K562 (cell line): Measurements from ENCODE around the gene HSF5. TPM values are rescaled to one million over a fixed set of nuclear protein-coding genes. Genes with fewer than 3 reads are reported as not detected.

Experiments used
- BCL6 ChIP-seq: fragments of 250-450 bp; sonication (Bioruptor Pico); IDR thresholded peaks from 2 replicates; pipeline ENCODE4 v1.4.0; 2020
- BDP1 ChIP-seq: IDR thresholded peaks from 3 replicates; pipeline ENCODE4 v1.6.1; 2011; ENCODE audit not compliant: insufficient read length, insufficient read depth
- CHAMP1 ChIP-seq: fragments of 450-650 bp; IDR thresholded peaks from 2 replicates; pipeline ENCODE4 v1.6.1; 2016; ENCODE audit warnings: mild to moderate bottlenecking
- HMG20B ChIP-seq: fragments of 250-450 bp; sonication (Bioruptor Pico); IDR thresholded peaks from 2 replicates; pipeline ENCODE4 v1.5.0; 2021; ENCODE audit warnings: mild to moderate bottlenecking
- NFXL1 ChIP-seq: fragments of 450-650 bp; formaldehyde crosslinking; IDR thresholded peaks from 2 replicates; pipeline ENCODE4 v1.4.0; 2021; ENCODE audit warnings: mild to moderate bottlenecking
- RNF2 ChIP-seq: sonication (generic); IDR thresholded peaks from 2 replicates; pipeline ENCODE4 v1.6.1; 2016
- ZBED1 ChIP-seq: IDR thresholded peaks from 2 replicates; pipeline ENCODE4 v1.6.1; 2014
- ZNF277 ChIP-seq: fragments of 250-450 bp; sonication (Bioruptor Pico); IDR thresholded peaks from 2 replicates; pipeline ENCODE4 v1.8.0; 2022; ENCODE audit warnings: inconsistent platforms, mild to moderate bottlenecking, moderate library complexity, borderline replicate concordance
- ZNF57 ChIP-seq: fragments of 450-650 bp; formaldehyde crosslinking; IDR thresholded peaks from 2 replicates; pipeline ENCODE4 v1.4.0; 2020; ENCODE audit warnings: mild to moderate bottlenecking, moderate library complexity
- polyA plus RNA-seq, 8 experiments: library from polyadenylated mRNA; depleted of rRNA in 4 of 8; stranded (reverse) in 5 of 8; unstranded in 3 of 8; fragments of >200 nt; fragmentation: Nextera tagmentation in 2 of 8; fragmentation: Illumina TruSeq in 1 of 8; extraction: Ambion mirVana in 2 of 8; extraction: Trizol in 1 of 8; gene quantifications; 2 replicates each; pipeline versions ENCODE4 v1.2.1 to v1.2.3, GENCODE V29; 2011 to 2014; ENCODE audit warnings: inconsistent platforms in 1 of 8, missing spikeins in 1 of 8
- total RNA-seq, 7 experiments: library from RNA; depleted of rRNA in 6 of 7; stranded (reverse); fragments of >200 nt in 6 of 7; fragmentation: Illumina TruSeq in 2 of 7; extraction: Trizol in 2 of 7; gene quantifications; 2 replicates each; pipeline versions ENCODE4 v1.2.1 to v1.2.3, GENCODE V29; 2011 to 2021; ENCODE audit warnings: low replicate concordance in 1 of 7
- TF ChIP-seq, protein P1 (sequence below): fragments of 200-600 bp; sonication (generic); IDR thresholded peaks from one replicate; pipeline ENCODE4 v1.6.1; 2012; ENCODE audit warnings: mild to moderate bottlenecking, low read depth, low read length, inconsistent platforms
- TF ChIP-seq, protein P2 (sequence below), 3 experiments: fragments of 200-800 bp in 1 of 3; sonication (Bioruptor generic) in 1 of 3; sonication (generic) in 1 of 3; formaldehyde crosslinking in 1 of 3; IDR thresholded peaks; 2 replicates each; pipeline versions ENCODE4 v1.6.1 to v1.8.0; 2016 to 2022; ENCODE audit warnings: mild to moderate bottlenecking in 2 of 3, missing compliant biosample characterization in 2 of 3, missing genetic modification characterization in 2 of 3, missing genetic modification reagents in 1 of 3
- TF ChIP-seq, protein P3 (sequence below): sonication (generic); formaldehyde crosslinking; IDR thresholded peaks from 2 replicates; pipeline ENCODE4 v1.8.0; 2022; ENCODE audit warnings: missing genetic modification reagents, mild to moderate bottlenecking, borderline replicate concordance

The HSF5 gene
- total and polyA plus RNA-seq, 9 of the 15 experiments (the other 6 are each of a cell fraction or from before 2014, with no cell fraction given): 0.04 TPM; not detected in 8

GRCh38 chr17:58436805-58437239 lies 51.4 kb downstream of the HSF5 start (continued):
- TF ChIP-seq CHAMP1 (no peak), NFXL1 (CRISPR knock-in tag) (no peak), ZNF57 (CRISPR knock-in tag) (no peak), ZNF277 (CRISPR knock-in tag) (no peak), RNF2 (no peak), HMG20B (CRISPR knock-in tag) (no peak), ZBED1 (no peak), BCL6 (CRISPR knock-in tag) (no peak), BDP1 (no peak)
- TF ChIP-seq, protein P1, sequence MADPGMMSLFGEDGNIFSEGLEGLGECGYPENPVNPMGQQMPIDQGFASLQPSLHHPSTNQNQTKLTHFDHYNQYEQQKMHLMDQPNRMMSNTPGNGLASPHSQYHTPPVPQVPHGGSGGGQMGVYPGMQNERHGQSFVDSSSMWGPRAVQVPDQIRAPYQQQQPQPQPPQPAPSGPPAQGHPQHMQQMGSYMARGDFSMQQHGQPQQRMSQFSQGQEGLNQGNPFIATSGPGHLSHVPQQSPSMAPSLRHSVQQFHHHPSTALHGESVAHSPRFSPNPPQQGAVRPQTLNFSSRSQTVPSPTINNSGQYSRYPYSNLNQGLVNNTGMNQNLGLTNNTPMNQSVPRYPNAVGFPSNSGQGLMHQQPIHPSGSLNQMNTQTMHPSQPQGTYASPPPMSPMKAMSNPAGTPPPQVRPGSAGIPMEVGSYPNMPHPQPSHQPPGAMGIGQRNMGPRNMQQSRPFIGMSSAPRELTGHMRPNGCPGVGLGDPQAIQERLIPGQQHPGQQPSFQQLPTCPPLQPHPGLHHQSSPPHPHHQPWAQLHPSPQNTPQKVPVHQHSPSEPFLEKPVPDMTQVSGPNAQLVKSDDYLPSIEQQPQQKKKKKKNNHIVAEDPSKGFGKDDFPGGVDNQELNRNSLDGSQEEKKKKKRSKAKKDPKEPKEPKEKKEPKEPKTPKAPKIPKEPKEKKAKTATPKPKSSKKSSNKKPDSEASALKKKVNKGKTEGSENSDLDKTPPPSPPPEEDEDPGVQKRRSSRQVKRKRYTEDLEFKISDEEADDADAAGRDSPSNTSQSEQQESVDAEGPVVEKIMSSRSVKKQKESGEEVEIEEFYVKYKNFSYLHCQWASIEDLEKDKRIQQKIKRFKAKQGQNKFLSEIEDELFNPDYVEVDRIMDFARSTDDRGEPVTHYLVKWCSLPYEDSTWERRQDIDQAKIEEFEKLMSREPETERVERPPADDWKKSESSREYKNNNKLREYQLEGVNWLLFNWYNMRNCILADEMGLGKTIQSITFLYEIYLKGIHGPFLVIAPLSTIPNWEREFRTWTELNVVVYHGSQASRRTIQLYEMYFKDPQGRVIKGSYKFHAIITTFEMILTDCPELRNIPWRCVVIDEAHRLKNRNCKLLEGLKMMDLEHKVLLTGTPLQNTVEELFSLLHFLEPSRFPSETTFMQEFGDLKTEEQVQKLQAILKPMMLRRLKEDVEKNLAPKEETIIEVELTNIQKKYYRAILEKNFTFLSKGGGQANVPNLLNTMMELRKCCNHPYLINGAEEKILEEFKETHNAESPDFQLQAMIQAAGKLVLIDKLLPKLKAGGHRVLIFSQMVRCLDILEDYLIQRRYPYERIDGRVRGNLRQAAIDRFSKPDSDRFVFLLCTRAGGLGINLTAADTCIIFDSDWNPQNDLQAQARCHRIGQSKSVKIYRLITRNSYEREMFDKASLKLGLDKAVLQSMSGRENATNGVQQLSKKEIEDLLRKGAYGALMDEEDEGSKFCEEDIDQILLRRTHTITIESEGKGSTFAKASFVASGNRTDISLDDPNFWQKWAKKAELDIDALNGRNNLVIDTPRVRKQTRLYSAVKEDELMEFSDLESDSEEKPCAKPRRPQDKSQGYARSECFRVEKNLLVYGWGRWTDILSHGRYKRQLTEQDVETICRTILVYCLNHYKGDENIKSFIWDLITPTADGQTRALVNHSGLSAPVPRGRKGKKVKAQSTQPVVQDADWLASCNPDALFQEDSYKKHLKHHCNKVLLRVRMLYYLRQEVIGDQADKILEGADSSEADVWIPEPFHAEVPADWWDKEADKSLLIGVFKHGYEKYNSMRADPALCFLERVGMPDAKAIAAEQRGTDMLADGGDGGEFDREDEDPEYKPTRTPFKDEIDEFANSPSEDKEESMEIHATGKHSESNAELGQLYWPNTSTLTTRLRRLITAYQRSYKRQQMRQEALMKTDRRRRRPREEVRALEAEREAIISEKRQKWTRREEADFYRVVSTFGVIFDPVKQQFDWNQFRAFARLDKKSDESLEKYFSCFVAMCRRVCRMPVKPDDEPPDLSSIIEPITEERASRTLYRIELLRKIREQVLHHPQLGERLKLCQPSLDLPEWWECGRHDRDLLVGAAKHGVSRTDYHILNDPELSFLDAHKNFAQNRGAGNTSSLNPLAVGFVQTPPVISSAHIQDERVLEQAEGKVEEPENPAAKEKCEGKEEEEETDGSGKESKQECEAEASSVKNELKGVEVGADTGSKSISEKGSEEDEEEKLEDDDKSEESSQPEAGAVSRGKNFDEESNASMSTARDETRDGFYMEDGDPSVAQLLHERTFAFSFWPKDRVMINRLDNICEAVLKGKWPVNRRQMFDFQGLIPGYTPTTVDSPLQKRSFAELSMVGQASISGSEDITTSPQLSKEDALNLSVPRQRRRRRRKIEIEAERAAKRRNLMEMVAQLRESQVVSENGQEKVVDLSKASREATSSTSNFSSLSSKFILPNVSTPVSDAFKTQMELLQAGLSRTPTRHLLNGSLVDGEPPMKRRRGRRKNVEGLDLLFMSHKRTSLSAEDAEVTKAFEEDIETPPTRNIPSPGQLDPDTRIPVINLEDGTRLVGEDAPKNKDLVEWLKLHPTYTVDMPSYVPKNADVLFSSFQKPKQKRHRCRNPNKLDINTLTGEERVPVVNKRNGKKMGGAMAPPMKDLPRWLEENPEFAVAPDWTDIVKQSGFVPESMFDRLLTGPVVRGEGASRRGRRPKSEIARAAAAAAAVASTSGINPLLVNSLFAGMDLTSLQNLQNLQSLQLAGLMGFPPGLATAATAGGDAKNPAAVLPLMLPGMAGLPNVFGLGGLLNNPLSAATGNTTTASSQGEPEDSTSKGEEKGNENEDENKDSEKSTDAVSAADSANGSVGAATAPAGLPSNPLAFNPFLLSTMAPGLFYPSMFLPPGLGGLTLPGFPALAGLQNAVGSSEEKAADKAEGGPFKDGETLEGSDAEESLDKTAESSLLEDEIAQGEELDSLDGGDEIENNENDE: no peak
- TF ChIP-seq, protein P2, sequence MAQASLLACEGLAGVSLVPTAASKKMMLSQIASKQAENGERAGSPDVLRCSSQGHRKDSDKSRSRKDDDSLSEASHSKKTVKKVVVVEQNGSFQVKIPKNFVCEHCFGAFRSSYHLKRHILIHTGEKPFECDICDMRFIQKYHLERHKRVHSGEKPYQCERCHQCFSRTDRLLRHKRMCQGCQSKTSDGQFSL (CRISPR knock-in tag; IDR thresholded peaks at IDR 0.05): no peak
- TF ChIP-seq, protein P2 (tag; IDR thresholded peaks at IDR 0.05): no peak
- TF ChIP-seq, protein P3, sequence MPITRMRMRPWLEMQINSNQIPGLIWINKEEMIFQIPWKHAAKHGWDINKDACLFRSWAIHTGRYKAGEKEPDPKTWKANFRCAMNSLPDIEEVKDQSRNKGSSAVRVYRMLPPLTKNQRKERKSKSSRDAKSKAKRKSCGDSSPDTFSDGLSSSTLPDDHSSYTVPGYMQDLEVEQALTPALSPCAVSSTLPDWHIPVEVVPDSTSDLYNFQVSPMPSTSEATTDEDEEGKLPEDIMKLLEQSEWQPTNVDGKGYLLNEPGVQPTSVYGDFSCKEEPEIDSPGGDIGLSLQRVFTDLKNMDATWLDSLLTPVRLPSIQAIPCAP (CRISPR knock-in tag): no peak
